Loucy (cell line): ENCODE data around the gene OR2H2.

Experiments
- EZH2phosphoT487 ChIP-seq: fragments of 200-600 bp; IDR thresholded peaks from 2 replicates; pipeline ENCODE4 v1.6.1; 2018; ENCODE audit warnings: antibody characterized with exemption, mild to moderate bottlenecking, moderate library complexity, borderline replicate concordance
- TF ChIP-seq, protein P1 (sequence below): fragments of 200-600 bp; sonication (generic); conservative IDR thresholded peaks from 2 replicates; pipeline ENCODE4 v1.5.1; 2014; ENCODE audit warnings: mild to moderate bottlenecking, antibody characterized with exemption, low read length

DNA sequence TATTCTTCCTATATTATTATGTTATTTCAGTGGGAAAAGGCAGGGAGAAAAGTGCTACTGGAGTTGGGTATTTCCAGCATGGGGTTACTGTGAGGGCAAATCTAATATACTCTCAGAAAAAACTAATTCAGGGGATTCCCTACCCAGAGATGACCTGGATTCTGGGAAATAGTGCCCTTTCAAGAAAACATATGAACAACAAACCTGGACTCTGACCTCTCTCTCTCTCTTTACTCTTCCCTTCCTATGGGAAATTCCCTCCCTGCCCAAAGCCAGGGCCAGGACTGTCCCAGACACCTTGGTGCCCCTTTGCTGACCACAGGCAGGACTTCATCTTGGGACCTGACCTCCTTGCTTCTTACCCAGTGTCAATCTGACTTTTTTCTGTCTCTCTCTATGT is 23.8 kb upstream of the OR2H2 start:
- TF ChIP-seq, protein P1, sequence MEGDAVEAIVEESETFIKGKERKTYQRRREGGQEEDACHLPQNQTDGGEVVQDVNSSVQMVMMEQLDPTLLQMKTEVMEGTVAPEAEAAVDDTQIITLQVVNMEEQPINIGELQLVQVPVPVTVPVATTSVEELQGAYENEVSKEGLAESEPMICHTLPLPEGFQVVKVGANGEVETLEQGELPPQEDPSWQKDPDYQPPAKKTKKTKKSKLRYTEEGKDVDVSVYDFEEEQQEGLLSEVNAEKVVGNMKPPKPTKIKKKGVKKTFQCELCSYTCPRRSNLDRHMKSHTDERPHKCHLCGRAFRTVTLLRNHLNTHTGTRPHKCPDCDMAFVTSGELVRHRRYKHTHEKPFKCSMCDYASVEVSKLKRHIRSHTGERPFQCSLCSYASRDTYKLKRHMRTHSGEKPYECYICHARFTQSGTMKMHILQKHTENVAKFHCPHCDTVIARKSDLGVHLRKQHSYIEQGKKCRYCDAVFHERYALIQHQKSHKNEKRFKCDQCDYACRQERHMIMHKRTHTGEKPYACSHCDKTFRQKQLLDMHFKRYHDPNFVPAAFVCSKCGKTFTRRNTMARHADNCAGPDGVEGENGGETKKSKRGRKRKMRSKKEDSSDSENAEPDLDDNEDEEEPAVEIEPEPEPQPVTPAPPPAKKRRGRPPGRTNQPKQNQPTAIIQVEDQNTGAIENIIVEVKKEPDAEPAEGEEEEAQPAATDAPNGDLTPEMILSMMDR: no peak
- no peak for TF ChIP-seq EZH2phosphoT487
